Keratinocyte (primary cell): ENCODE results near the gene LENG9. TPM values are rescaled to one million over a fixed set of nuclear protein-coding genes. Genes with fewer than 3 reads are reported as not detected.

Experiments used
- DNase-seq: peaks from one replicate; pipeline ENCODE4 v3.0.0-alpha.2; 2011; ENCODE audit warnings: low read depth, missing footprints, low spot score
- FAIRE-seq: peaks from 2 replicates; lab custom pipeline; 2011; peaks lifted over from hg19 to GRCh38; lab: Jason Lieb, UNC
- H2AFZ ChIP-seq: 2 replicates; pipeline ENCODE4 v1.6.0; 2012; ENCODE audit warnings: low read length, control low read depth, inconsistent platforms; ENCODE audit not compliant: control insufficient read depth
- H3K27ac ChIP-seq: 2 replicates; pipeline ENCODE4 v1.5.1; 2011; ENCODE audit warnings: low read length; ENCODE audit not compliant: control insufficient read depth, insufficient read depth
- H3K27me3 ChIP-seq: 3 replicates; pipeline ENCODE4 v1.6.0; 2011; ENCODE audit warnings: low read length; ENCODE audit not compliant: control insufficient read depth, insufficient read depth; ENCODE audit errors: extremely low read depth
- H3K36me3 ChIP-seq, 2 experiments: 2 replicates in 1 of 2; 3 replicates in 1 of 2; pipeline ENCODE4 v1.5.1; 2011; ENCODE audit warnings: low read length in 2 of 2, mild to moderate bottlenecking in 1 of 2; ENCODE audit not compliant: control insufficient read depth in 2 of 2, insufficient read depth in 2 of 2; ENCODE audit errors: extremely low read depth in 1 of 2
- H3K4me1 ChIP-seq: 3 replicates; pipeline ENCODE4 v1.5.1; 2011; ENCODE audit warnings: low read length; ENCODE audit not compliant: control insufficient read depth, insufficient read depth; ENCODE audit errors: extremely low read depth
- H3K4me2 ChIP-seq: 3 replicates; pipeline ENCODE4 v1.6.0; 2011; ENCODE audit warnings: low read depth, low read length; ENCODE audit not compliant: control insufficient read depth, insufficient read depth; ENCODE audit errors: extremely low read depth
- H3K4me3 ChIP-seq, 3 experiments: fragments of 200-600 bp in 1 of 3; sonication (generic) in 1 of 3; 2 replicates in 2 of 3; 3 replicates in 1 of 3; pipeline ENCODE4 v1.5.1; 2011 to 2016; ENCODE audit warnings: low read length in 3 of 3, mild to moderate bottlenecking in 3 of 3, control low read depth in 2 of 3, inconsistent platforms in 1 of 3, low read depth in 1 of 3, mixed read lengths in 1 of 3, mixed run types in 1 of 3, moderate library complexity in 1 of 3; ENCODE audit not compliant: control insufficient read depth in 2 of 3, insufficient read depth in 2 of 3; ENCODE audit errors: extremely low read depth in 1 of 3
- H3K79me2 ChIP-seq: 2 replicates; pipeline ENCODE4 v1.6.0; 2012; ENCODE audit warnings: low read length; ENCODE audit not compliant: control insufficient read depth, insufficient read depth
- H3K9ac ChIP-seq: 3 replicates; pipeline ENCODE4 v1.6.0; 2011; ENCODE audit warnings: low read length; ENCODE audit not compliant: control insufficient read depth, insufficient read depth; ENCODE audit errors: extremely low read depth
- H3K9me1 ChIP-seq: 3 replicates; pipeline ENCODE4 v1.6.0; 2011; ENCODE audit warnings: low read length; ENCODE audit not compliant: control insufficient read depth, insufficient read depth; ENCODE audit errors: extremely low read depth
- H3K9me3 ChIP-seq: 2 replicates; pipeline ENCODE4 v1.5.1; 2012; ENCODE audit warnings: low read depth, low read length; ENCODE audit not compliant: control insufficient read depth
- H4K20me1 ChIP-seq: 3 replicates; pipeline ENCODE4 v1.6.0; 2011; ENCODE audit warnings: low read length; ENCODE audit not compliant: control insufficient read depth, insufficient read depth; ENCODE audit errors: extremely low read depth
- CTCF ChIP-seq, 3 experiments: IDR thresholded peaks in 1 of 3; conservative IDR thresholded peaks in 1 of 3; optimal IDR thresholded peaks in 1 of 3; 2 replicates in 2 of 3; 3 replicates in 1 of 3; pipeline versions ENCODE3 to v1.5.1; 2011; ENCODE audit warnings: low read length in 3 of 3, mild to moderate bottlenecking in 3 of 3, moderate library complexity in 2 of 3, control low read depth in 1 of 3, inconsistent platforms in 1 of 3; ENCODE audit not compliant: insufficient read depth in 2 of 3; ENCODE audit errors: extremely low read depth in 1 of 3
- EZH2 ChIP-seq: IDR thresholded peaks from one replicate; pipeline ENCODE4 v1.6.1; 2012; ENCODE audit warnings: inconsistent platforms, mild to moderate bottlenecking, low read length, moderate library complexity
- dilution Hi-C: fragments of 300-500 bp; cut with MboI; formaldehyde crosslinking; loops from one replicate; pipeline ENCODE4 v1.7.0; 2020; ENCODE audit warnings: low sequenced_read_pairs; ENCODE audit not compliant: extremely low pct_ligation_motif_present
- polyA plus RNA-seq, 5 experiments: library from polyadenylated mRNA; depleted of rRNA in 3 of 5; stranded (reverse) in 3 of 5; stranded (forward) in 1 of 5; unstranded in 1 of 5; fragments of >200 nt; gene quantifications; 1 replicate in 1 of 5; 2 replicates in 3 of 5; 3 replicates in 1 of 5; pipeline versions ENCODE4 v1.2.1 to v1.2.3, GENCODE V29; 2011 to 2012; ENCODE audit warnings: missing spikeins in 2 of 5, low read depth in 1 of 5, low replicate concordance in 1 of 5

Gene LENG9
- polyA plus RNA-seq, 1 donor (not counting 4 experiments of a cell fraction or from before 2014, with no cell fraction given): 1.3 TPM

GRCh38 chr19:54429545-54430227 lies 33.9 kb downstream of the LENG9 start:
- Histone ChIP-seq H3K27me3 (peaks cover 20% of the 10 kb centered on the region), H3K27ac (no peak overlapping the region), H3K9me1 (no peaks in the 10 kb centered on the region), H3K4me1 (peaks cover 19% of the 10 kb centered on the region), H3K9me3 (no peaks in the 10 kb centered on the region), H3K4me3 (no peak overlapping the region), H3K36me3 (no peaks in the 10 kb centered on the region), H4K20me1 (no peaks in the 10 kb centered on the region), H3K4me2 (no peak overlapping the region), H3K9ac (no peak overlapping the region), H2AFZ (no peak overlapping the region), H3K79me2 (no peaks in the 10 kb centered on the region)
- FAIRE-seq (no peak), DNase-seq (no peak)
- dilution Hi-C loops: no loop called here
- TF ChIP-seq EZH2 (no peak), CTCF (optimal IDR thresholded peaks at IDR 0.05 in 1 of 3, IDR thresholded peaks at IDR 0.05 in 1 of 3, conservative IDR thresholded peaks at IDR 0.05 in 1 of 3; ENCODE audit: extremely low read depth in 1 of 3, insufficient read depth in 2 of 3, low read length in 3 of 3) (no peak)

- dilution Hi-C loops: no loop called here
- Histone ChIP-seq H3K27me3 (peaks cover 20% of the 10 kb centered on the region), H3K4me1 (peaks cover 19% of the 10 kb centered on the region), H3K4me3 (no peak overlapping the region), H3K27ac (no peak overlapping the region), H3K4me2 (no peak overlapping the region), H3K9me3 (no peaks in the 10 kb centered on the region), H3K36me3 (no peaks in the 10 kb centered on the region), H3K9ac (no peak overlapping the region), H2AFZ (no peak overlapping the region), H3K79me2 (no peaks in the 10 kb centered on the region), H3K9me1 (no peaks in the 10 kb centered on the region), H4K20me1 (no peaks in the 10 kb centered on the region)
- FAIRE-seq (no peak), DNase-seq (no peak)
- TF ChIP-seq EZH2: no peak
- no peak for TF ChIP-seq CTCF (optimal IDR thresholded peaks at IDR 0.05 in 1 of 3, IDR thresholded peaks at IDR 0.05 in 1 of 3, conservative IDR thresholded peaks at IDR 0.05 in 1 of 3; ENCODE audit: extremely low read depth in 1 of 3, insufficient read depth in 2 of 3, low read length in 3 of 3)
Measured at GRCh38 chr19:54429176-54429495, 34.4 kb downstream of the LENG9 start.
